Measurements from ENCODE around the gene UIMC1.

DNA sequence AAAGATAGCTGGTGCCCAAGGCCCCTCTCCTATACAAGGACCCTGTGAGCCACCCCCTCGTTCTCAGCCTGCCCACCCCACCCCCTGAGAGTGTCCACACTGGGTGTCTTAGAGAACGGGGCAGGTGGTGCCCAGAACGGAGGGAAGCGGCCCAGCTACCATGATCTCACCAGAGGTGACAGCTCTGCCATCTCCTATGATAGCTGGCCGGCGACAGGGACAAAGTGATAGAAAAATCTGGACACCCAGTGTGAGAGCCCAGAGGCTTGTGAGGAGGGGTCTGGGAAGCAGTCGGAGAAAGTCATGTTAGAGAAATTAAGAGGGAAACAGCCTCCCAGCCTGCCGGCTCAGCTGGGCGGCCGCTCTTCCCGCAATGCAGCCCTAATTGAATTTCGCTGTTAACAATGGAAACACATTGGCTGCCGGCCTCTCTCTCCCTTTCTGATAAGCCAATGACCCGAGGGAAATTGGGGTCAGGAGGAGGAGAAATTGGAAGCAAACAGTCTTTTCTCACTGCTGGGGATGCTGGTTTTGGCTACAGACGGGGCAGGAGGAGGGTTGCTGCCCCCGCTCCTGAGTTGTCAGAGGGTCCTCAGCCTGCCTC, 139.8 kb downstream of the UIMC1 start:
- TF ChIP-seq, protein P1, sequence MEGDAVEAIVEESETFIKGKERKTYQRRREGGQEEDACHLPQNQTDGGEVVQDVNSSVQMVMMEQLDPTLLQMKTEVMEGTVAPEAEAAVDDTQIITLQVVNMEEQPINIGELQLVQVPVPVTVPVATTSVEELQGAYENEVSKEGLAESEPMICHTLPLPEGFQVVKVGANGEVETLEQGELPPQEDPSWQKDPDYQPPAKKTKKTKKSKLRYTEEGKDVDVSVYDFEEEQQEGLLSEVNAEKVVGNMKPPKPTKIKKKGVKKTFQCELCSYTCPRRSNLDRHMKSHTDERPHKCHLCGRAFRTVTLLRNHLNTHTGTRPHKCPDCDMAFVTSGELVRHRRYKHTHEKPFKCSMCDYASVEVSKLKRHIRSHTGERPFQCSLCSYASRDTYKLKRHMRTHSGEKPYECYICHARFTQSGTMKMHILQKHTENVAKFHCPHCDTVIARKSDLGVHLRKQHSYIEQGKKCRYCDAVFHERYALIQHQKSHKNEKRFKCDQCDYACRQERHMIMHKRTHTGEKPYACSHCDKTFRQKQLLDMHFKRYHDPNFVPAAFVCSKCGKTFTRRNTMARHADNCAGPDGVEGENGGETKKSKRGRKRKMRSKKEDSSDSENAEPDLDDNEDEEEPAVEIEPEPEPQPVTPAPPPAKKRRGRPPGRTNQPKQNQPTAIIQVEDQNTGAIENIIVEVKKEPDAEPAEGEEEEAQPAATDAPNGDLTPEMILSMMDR (IDR thresholded peaks at IDR 0.05; ENCODE audit: insufficient read depth, low read length, poor library complexity, severe bottlenecking): no peak
- no peak for TF ChIP-seq EZH2phosphoT487 (conservative IDR thresholded peaks at IDR 0.05; ENCODE audit: low read length)

Data from SU-DHL-6 (cell line).